Liver (tissue), 9 donors: Measurements from ENCODE around the gene ELN. TPM values are rescaled to one million over a fixed set of nuclear protein-coding genes. Genes with fewer than 3 reads are reported as not detected.

ENCODE experiments used
- DNase-seq: peaks from one replicate; pipeline ENCODE4 v3.0.0-alpha.2; 2017; ENCODE audit warnings: low spot score
- H3K27ac ChIP-seq, 2 donors: one replicate each; pipeline ENCODE4 v1.7.0; 2013; ENCODE audit warnings: inconsistent platforms in 2 of 2, low read length in 2 of 2, control low read depth in 1 of 2, low read depth in 1 of 2, mild to moderate bottlenecking in 1 of 2
- H3K27me3 ChIP-seq, 4 donors: one replicate each; pipeline versions ENCODE4 v1.6.1 to v1.7.0; 2013; ENCODE audit warnings: low read length in 3 of 4, inconsistent platforms in 1 of 4, mild to moderate bottlenecking in 1 of 4, moderate library complexity in 1 of 4; ENCODE audit not compliant: control insufficient read depth in 4 of 4, insufficient read depth in 4 of 4
- H3K36me3 ChIP-seq, 4 donors: one replicate each; pipeline versions ENCODE4 v1.6.1 to v1.7.0; 2013; ENCODE audit warnings: low read length in 3 of 4, mild to moderate bottlenecking in 3 of 4, low read depth in 1 of 4, moderate library complexity in 1 of 4; ENCODE audit not compliant: control insufficient read depth in 4 of 4, insufficient read depth in 3 of 4
- H3K4me1 ChIP-seq, 4 donors: one replicate each; pipeline versions ENCODE4 v1.6.1 to v1.7.0; 2013; ENCODE audit warnings: low read length in 3 of 4, mild to moderate bottlenecking in 3 of 4, moderate library complexity in 1 of 4; ENCODE audit not compliant: control insufficient read depth in 4 of 4, insufficient read depth in 4 of 4
- H3K4me3 ChIP-seq, 3 donors: one replicate each; pipeline versions ENCODE4 v1.6.1 to v1.7.0; 2013; ENCODE audit warnings: low read length in 3 of 3, control low read depth in 1 of 3, low read depth in 1 of 3, mild to moderate bottlenecking in 1 of 3
- H3K9ac ChIP-seq, 2 donors: one replicate each; pipeline ENCODE4 v1.7.0; 2013; ENCODE audit warnings: low read length in 2 of 2, mild to moderate bottlenecking in 2 of 2, moderate library complexity in 2 of 2, control low read depth in 1 of 2, low read depth in 1 of 2
- H3K9me3 ChIP-seq, 4 donors: one replicate each; pipeline versions ENCODE4 v1.6.1 to v1.7.0; 2013; ENCODE audit warnings: low read length in 3 of 4; ENCODE audit not compliant: control insufficient read depth in 4 of 4
- CTCF ChIP-seq: fragments of 150-350 bp; IDR thresholded peaks from 2 replicates; pipeline ENCODE4 v1.5.1; 2017; ENCODE audit warnings: improper control_type of control experiment, low read depth, low read length; ENCODE audit not compliant: missing input control
- FOXA1 ChIP-seq: IDR thresholded peaks from 2 replicates; pipeline ENCODE4 v1.6.1; 2016; ENCODE audit warnings: antibody characterized with exemption
- GABPA ChIP-seq, 2 donors: IDR thresholded peaks in 1 of 2; conservative IDR thresholded peaks in 1 of 2; 2 replicates each; pipeline ENCODE4 v1.6.1; 2016; ENCODE audit warnings: antibody characterized with exemption in 2 of 2, mild to moderate bottlenecking in 1 of 2, moderate library complexity in 1 of 2
- HNF4G ChIP-seq: IDR thresholded peaks from 2 replicates; pipeline ENCODE4 v1.6.1; 2016; ENCODE audit warnings: antibody characterized with exemption
- JUND ChIP-seq, 2 donors: IDR thresholded peaks; 2 replicates each; pipeline ENCODE4 v1.6.1; 2016; ENCODE audit warnings: antibody characterized with exemption in 2 of 2
- RAD21 ChIP-seq, 2 donors: IDR thresholded peaks; 2 replicates each; pipeline ENCODE4 v1.6.1; 2016; ENCODE audit warnings: antibody characterized with exemption in 2 of 2, mild to moderate bottlenecking in 2 of 2
- ZBTB33 ChIP-seq: IDR thresholded peaks from 2 replicates; pipeline ENCODE4 v1.6.1; 2016; ENCODE audit warnings: antibody characterized with exemption
- WGBS: extraction: QIAGEN DNeasy Blood & Tissue Kit; methylation state at CpG from one replicate; pipeline ENCODE4 v1.1.7; 2013; 5-methylcytosine and 5-hydroxymethylcytosine counted together
- polyA plus RNA-seq, 2 donors: library from polyadenylated mRNA; stranded (reverse) in 1 of 2; unstranded in 1 of 2; fragments of 200-250 nt in 1 of 2; fragments of >200 nt in 1 of 2; fragmentation: Nextera tagmentation in 1 of 2; extraction: Ambion mirVana in 1 of 2; gene quantifications; one replicate each; pipeline versions ENCODE4 v1.2.1 to v1.2.3, GENCODE V29; 2013 to 2015
- total RNA-seq, 2 donors: library from RNA; depleted of rRNA; stranded (reverse); fragments of >200 nt; gene quantifications; one replicate each; pipeline ENCODE4 v1.2.3, GENCODE V29; 2014
- donor health status: healthy.
- donor health status: healthy.
- donor health status: healthy.
- donor health status: healthy.
- donor health status: healthy.

ELN gene
- total and polyA plus RNA-seq, 4 donors, result 2.7 to 16.3 (median 9.7) TPM

- no peak for DNase-seq
- H3K27me3 ChIP-seq, result no peaks in the 10 kb centered on the region
- H3K27ac ChIP-seq, result no peak overlapping the region
- 82% methylated on average over 6 of the region's 6 CpGs for WGBS
- H3K36me3 ChIP-seq, result no peaks in the 10 kb centered on the region
- H3K9ac ChIP-seq, result no peak overlapping the region
- peaks cover 0 to 11% (median 10%) of the 10 kb centered on the region in 4 donors for H3K4me1 ChIP-seq
- no peak for TF ChIP-seq GABPA (IDR thresholded peaks at IDR 0.05 in 1 of 2, conservative IDR thresholded peaks at IDR 0.05 in 1 of 2)
- no peak for TF ChIP-seq JUND (IDR thresholded peaks at IDR 0.05)
- no peak for TF ChIP-seq RAD21 (IDR thresholded peaks at IDR 0.05)
- no peak for TF ChIP-seq CTCF
- no peak overlapping the region for H3K4me3 ChIP-seq
- no peaks in the 10 kb centered on the region for H3K9me3 ChIP-seq
Measured at GRCh38 chr7:74084722-74085578, 57.0 kb downstream of the ELN start.

- TF ChIP-seq ZBTB33 (no peak), FOXA1 (no peak), HNF4G (no peak)
- Histone ChIP-seq H3K4me1 (peaks cover 0 to 16% (median 9%) of the 10 kb centered on the region in 4 donors), H3K9ac (no peak overlapping the region), H3K27me3 (no peaks in the 10 kb centered on the region), H3K36me3 (no peaks in the 10 kb centered on the region), H3K27ac (no peak overlapping the region), H3K9me3 (no peaks in the 10 kb centered on the region), H3K4me3 (no peak overlapping the region)
- no peak for DNase-seq
- 94% methylated on average over 10 of the region's 10 CpGs for WGBS
Measured at GRCh38 chr7:74087791-74088453, 59.9 kb downstream of the ELN start.

GRCh38 chr7:74092321-74092963 is 64.5 kb downstream of the ELN start:
- TF ChIP-seq GABPA (IDR thresholded peaks at IDR 0.05 in 1 of 2, conservative IDR thresholded peaks at IDR 0.05 in 1 of 2), result no peak
- 78% methylated on average over 13 of the region's 13 CpGs for WGBS
- H3K9ac ChIP-seq, result no peak overlapping the region
- peaks cover 0 to 6% (median 5%) of the 10 kb centered on the region in 4 donors for H3K4me1 ChIP-seq
- no peak for DNase-seq
- no peaks in the 10 kb centered on the region for H3K27me3 ChIP-seq
- H3K4me3 ChIP-seq, result no peak overlapping the region
- H3K27ac ChIP-seq, result peak overlapping the region; percentile 9 to 67
- H3K9me3 ChIP-seq, result no peaks in the 10 kb centered on the region
- H3K36me3 ChIP-seq, result peaks cover 0 to 2% (median 0%) of the 10 kb centered on the region in 4 donors
